ENCODE measurements around the gene GABARAP.

DNA sequence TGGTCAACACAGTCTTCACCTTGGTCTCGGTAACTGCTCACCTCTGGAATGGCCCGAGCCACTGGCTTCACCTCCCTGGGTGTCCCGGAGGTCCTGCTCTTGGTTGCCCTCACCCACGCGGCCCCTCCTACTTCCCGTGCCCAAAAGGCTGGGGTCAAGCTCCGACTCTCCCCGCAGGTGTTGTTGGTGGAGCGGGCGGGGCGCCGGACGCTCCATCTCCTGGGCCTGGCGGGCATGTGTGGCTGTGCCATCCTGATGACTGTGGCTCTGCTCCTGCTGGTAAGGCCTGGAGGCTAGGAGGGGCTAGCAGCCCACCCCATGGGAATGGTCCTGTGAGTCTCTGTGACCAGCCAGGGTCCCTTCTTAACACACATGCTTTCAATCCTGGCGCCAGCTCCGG is 42.7 kb upstream of the GABARAP start:
- no peak for TF ChIP-seq CTCF (IDR thresholded peaks at IDR 0.05)
- TF ChIP-seq POLR2A (IDR thresholded peaks at IDR 0.05): no peak
